Hematopoietic multipotent progenitor cell treated with erythropoietin and hydrocortisone succinate and interleukin-3 and kit ligand, for 17 days (in vitro differentiated cells): ENCODE measurements around the gene HTR1E.
A peak's percentile ranks its signal among the peaks of the same experiment; 100 is the strongest.
"Not testable (repeated sequence)": the region's sequence is repeated elsewhere in the genome, so short reads cannot be mapped to it uniquely, and the experiment has no call there.

Experiments used
- DNase-seq: peaks from one replicate; pipeline ENCODE4 v3.0.0-alpha.2; 2015; ENCODE audit warnings: low spot score

The HTR1E gene

GRCh38 chr6:86978251-86978650 is 40.9 kb downstream of the HTR1E start:
- no peak for DNase-seq

GRCh38 chr6:87001494-87001893 is 64.2 kb downstream of the HTR1E start:
- DNase-seq, result no peak

GRCh38 chr6:87002391-87002790 is 65.1 kb downstream of the HTR1E start:
- not testable (repeated sequence) for DNase-seq

- not testable (repeated sequence) for DNase-seq
Measured at GRCh38 chr6:87006541-87006940, 69.2 kb downstream of the HTR1E start.

GRCh38 chr6:87009581-87009980 is 72.3 kb downstream of the HTR1E start:
- DNase-seq, result not testable (repeated sequence)

GRCh38 chr6:87012035-87012434 is 74.7 kb downstream of the HTR1E start:
- DNase-seq, result no peak

GRCh38 chr6:87012743-87013142 is 75.4 kb downstream of the HTR1E start:
- DNase-seq, result no peak

GRCh38 chr6:87016772-87017171 is 79.4 kb downstream of the HTR1E start:
- no peak for DNase-seq

GRCh38 chr6:87027021-87027420 is 89.7 kb downstream of the HTR1E start:
- DNase-seq, result no peak

- DNase-seq, result peak; percentile 37
Measured at GRCh38 chr6:87029711-87030314, 92.5 kb downstream of the HTR1E start.

- DNase-seq, result no peak
Measured at GRCh38 chr6:87040729-87041128, 103.4 kb downstream of the HTR1E start.

GRCh38 chr6:87045521-87046075 is 108.3 kb downstream of the HTR1E start:
- DNase-seq, result no peak

- DNase-seq, result no peak
Measured at GRCh38 chr6:87049779-87050178, 112.5 kb downstream of the HTR1E start.

- no peak for DNase-seq
Measured at GRCh38 chr6:87053312-87053711, 116.0 kb downstream of the HTR1E start.

GRCh38 chr6:87054143-87054833 is 117.0 kb downstream of the HTR1E start:
- DNase-seq, result no peak

- DNase-seq, result no peak
Measured at GRCh38 chr6:87059943-87060342, 122.6 kb downstream of the HTR1E start.

GRCh38 chr6:87065117-87065516 is 127.8 kb downstream of the HTR1E start:
- no peak for DNase-seq
